Neural crest cell (in vitro differentiated cells): ENCODE data around the gene EMILIN3. TPM values are rescaled to one million over a fixed set of nuclear protein-coding genes. Genes with fewer than 3 reads are reported as not detected.
A peak's percentile ranks its signal among the peaks of the same experiment; 100 is the strongest.

Source experiments
- DNase-seq: peaks from one replicate; pipeline ENCODE4 v3.0.0; 2021; ENCODE audit warnings: low read depth, mixed read lengths, low spot score
- H3K27ac Mint-ChIP-seq: one replicate; pipeline ENCODE4 v1.8.0; 2021; ENCODE audit warnings: mild to moderate bottlenecking, mixed read lengths; ENCODE audit not compliant: unreplicated experiment
- H3K27me3 Mint-ChIP-seq: 2 replicates; pipeline ENCODE4 v1.8.0; 2021; ENCODE audit warnings: low read depth, mild to moderate bottlenecking, mixed read lengths
- H3K36me3 Mint-ChIP-seq: 2 replicates; pipeline ENCODE4 v1.8.0; 2021; ENCODE audit warnings: low read depth, mild to moderate bottlenecking, mixed read lengths
- H3K4me1 Mint-ChIP-seq: 2 replicates; pipeline ENCODE4 v1.8.0; 2021; ENCODE audit warnings: mixed read lengths
- H3K4me3 Mint-ChIP-seq: one replicate; pipeline ENCODE4 v1.8.0; 2021; ENCODE audit warnings: mild to moderate bottlenecking, mixed read lengths
- H3K9me3 Mint-ChIP-seq: 2 replicates; pipeline ENCODE4 v1.8.0; 2021; ENCODE audit warnings: mixed read lengths
- total RNA-seq: library from RNA; stranded (reverse); gene quantifications from 2 replicates; pipeline ENCODE4 v1.2.1, GENCODE V29; 2021
- TF ChIP-seq, protein P1 (sequence below): fragments of 200-600 bp; sonication (generic); conservative IDR thresholded peaks from 2 replicates; pipeline ENCODE4 v1.5.0; 2021; ENCODE audit warnings: antibody characterized with exemption, mild to moderate bottlenecking

Gene EMILIN3
- total RNA-seq, 1 donor from 2014 or later, result 6.9 TPM

DNA sequence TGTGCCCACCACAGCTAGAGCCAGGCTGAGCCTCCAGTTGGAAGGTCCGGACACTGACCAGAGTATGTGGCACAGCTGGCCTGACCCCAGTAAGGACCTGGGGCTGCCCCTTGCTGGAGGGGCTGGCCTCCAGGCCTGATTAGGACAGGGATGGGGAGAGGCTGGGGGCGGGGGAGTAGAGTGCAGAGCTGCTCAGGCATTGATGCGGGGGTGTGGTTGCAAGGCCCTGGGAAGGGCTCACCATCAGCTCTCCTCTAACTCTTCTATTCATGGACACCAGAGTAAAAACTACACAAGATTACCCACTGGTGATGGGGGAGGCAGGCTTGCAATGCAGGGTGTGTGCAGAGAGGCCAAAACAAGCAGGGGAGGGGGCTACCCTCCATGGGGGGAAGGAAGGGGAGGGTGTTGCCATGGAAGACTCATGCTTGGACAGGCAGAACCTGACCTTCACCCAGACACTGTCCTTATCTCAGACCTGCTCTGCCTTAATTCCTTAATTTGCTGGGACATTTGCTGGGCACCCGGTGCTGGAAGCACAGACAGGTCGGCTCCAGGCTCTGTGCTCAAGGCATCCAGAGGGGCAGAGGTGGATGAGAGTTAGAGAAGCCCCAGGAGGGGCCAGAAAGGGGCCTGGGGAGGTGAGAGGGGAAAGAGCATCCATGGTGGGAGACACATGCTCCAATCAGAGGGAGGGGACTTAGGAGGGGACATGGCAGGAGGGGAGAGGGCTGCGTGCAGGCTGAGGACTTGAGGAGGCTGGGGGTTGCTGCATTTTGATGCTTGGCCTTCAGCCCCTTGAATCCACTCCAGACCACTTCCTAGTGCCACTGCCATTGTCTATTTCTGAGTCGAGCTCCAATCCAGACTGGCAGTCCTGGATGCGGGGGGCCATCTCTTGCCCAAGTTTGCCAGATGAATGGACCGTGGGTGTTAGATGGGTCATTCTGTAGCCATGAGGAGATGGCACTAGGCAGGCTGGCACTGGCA, 7.6 kb upstream of the EMILIN3 start:
- peaks cover 21% of the 10 kb centered on the region for H3K4me1 Mint-ChIP-seq
- peaks cover 5% of the 10 kb centered on the region for H3K27me3 Mint-ChIP-seq
- H3K4me3 Mint-ChIP-seq, result no peak overlapping the region
- TF ChIP-seq, protein P1, sequence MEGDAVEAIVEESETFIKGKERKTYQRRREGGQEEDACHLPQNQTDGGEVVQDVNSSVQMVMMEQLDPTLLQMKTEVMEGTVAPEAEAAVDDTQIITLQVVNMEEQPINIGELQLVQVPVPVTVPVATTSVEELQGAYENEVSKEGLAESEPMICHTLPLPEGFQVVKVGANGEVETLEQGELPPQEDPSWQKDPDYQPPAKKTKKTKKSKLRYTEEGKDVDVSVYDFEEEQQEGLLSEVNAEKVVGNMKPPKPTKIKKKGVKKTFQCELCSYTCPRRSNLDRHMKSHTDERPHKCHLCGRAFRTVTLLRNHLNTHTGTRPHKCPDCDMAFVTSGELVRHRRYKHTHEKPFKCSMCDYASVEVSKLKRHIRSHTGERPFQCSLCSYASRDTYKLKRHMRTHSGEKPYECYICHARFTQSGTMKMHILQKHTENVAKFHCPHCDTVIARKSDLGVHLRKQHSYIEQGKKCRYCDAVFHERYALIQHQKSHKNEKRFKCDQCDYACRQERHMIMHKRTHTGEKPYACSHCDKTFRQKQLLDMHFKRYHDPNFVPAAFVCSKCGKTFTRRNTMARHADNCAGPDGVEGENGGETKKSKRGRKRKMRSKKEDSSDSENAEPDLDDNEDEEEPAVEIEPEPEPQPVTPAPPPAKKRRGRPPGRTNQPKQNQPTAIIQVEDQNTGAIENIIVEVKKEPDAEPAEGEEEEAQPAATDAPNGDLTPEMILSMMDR, result no peak
- H3K36me3 Mint-ChIP-seq, result no peaks in the 10 kb centered on the region
- H3K27ac Mint-ChIP-seq, result no peak overlapping the region
- DNase-seq, result no peak
- no peaks in the 10 kb centered on the region for H3K9me3 Mint-ChIP-seq

DNA sequence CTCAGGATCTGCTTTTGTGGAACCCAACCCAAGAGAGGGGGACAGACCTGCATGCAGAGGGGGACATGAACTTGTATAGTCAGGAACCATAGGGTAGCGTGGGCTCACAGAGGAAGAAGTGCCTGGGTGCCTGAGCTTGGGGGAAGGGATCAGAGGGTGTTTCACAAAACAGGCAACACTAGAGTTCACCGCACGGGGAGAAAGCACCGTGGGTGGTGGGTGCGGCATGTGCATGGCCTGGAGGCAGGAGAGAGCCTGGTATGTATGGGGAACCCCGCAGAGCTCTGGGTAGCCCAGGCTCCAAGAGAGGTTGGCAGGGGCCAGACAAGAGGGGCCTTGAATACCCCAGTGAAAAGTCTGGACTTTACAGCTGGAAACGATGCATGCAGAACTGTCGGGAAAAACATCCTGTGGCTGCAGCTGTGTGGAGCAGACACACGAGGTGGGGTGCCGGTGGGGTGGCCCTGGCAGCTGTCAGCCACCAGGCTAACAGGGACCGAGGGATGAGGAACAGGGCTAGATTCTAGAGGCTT, 6.7 kb upstream of the EMILIN3 start:
- Mint-ChIP-seq H3K36me3 (no peaks in the 10 kb centered on the region), H3K4me3 (no peak overlapping the region), H3K9me3 (no peaks in the 10 kb centered on the region), H3K27ac (peak overlapping the region; percentile 59), H3K4me1 (peaks cover 21% of the 10 kb centered on the region), H3K27me3 (peaks cover 9% of the 10 kb centered on the region)
- DNase-seq, result no peak
- TF ChIP-seq, protein P1, result no peak

DNA sequence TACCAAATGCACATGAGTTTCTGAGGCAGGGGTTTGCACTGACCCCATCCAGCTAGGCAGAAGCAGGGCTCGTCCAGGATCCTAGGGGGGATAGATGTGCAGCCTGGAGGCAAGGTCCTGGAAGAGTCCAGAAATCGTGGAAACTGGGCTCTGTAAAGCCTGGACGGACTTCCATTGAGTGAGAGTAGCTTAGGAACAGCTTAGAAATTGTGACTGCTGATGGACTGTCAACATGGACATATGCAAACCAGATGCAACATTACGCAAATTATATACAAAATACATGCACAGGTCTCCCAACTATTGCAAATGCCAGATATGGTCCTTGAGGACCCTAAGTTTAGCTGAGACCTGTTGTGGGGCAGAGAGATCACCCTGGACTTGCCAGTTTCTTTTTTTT, 4.8 kb upstream of the EMILIN3 start:
- no peak overlapping the region for H3K4me3 Mint-ChIP-seq
- no peaks in the 10 kb centered on the region for H3K9me3 Mint-ChIP-seq
- no peak for DNase-seq
- H3K36me3 Mint-ChIP-seq, result no peaks in the 10 kb centered on the region
- peaks cover 27% of the 10 kb centered on the region for H3K4me1 Mint-ChIP-seq
- peaks cover 21% of the 10 kb centered on the region for H3K27me3 Mint-ChIP-seq
- peak overlapping the region; percentile 21 for H3K27ac Mint-ChIP-seq
- TF ChIP-seq, protein P1, result no peak

DNA sequence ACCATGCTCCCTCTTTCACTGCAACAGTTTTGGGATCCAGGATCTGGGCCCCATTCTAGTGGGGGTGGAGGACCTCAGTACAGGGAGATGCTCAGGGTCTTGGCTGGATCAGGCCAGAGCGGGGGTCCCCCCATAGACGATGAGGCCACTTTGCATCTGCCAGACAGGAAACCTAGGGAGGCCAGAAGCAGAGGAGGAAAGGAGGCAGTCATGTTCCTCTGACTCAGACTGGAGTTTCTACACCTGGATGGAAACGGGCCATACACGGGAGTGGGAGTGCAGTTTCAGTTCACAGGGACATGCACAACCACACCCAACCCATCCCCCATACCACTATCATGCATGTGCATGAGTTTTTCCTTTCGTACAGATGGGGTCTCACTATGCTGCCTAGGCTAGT, 3.6 kb upstream of the EMILIN3 start:
- DNase-seq, result no peak
- Mint-ChIP-seq H3K9me3 (no peaks in the 10 kb centered on the region), H3K36me3 (no peaks in the 10 kb centered on the region), H3K27ac (no peak overlapping the region), H3K4me1 (peaks cover 18% of the 10 kb centered on the region), H3K4me3 (no peak overlapping the region), H3K27me3 (peaks cover 27% of the 10 kb centered on the region)
- TF ChIP-seq, protein P1, result no peak

DNA sequence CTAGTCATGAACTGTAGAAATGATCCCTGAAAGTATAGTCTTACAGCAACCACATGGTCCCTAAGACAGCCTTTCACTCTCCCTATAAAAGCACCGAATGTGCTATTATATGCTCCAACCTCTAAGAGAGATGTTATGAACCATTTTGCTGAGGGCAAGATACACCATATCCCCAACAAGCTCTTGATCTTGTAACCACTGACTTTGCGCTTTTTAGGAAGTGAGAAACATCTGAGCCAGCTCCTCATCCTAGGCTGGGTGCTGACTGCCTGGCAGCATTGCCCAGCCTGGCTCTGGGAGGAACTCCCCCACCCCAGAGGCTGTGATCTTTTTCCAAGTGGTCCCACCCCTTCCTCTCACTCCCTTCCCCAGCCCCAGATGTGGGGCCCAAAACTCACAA, 3.1 kb upstream of the EMILIN3 start:
- peaks cover 32% of the 10 kb centered on the region for H3K27me3 Mint-ChIP-seq
- peak overlapping the region; percentile 39 for H3K4me3 Mint-ChIP-seq
- no peaks in the 10 kb centered on the region for H3K9me3 Mint-ChIP-seq
- TF ChIP-seq, protein P1, result no peak
- no peak for DNase-seq
- no peak overlapping the region for H3K27ac Mint-ChIP-seq
- peaks cover 18% of the 10 kb centered on the region for H3K4me1 Mint-ChIP-seq
- no peaks in the 10 kb centered on the region for H3K36me3 Mint-ChIP-seq
